C4-2B (cell line): ENCODE data around the gene SPATA7.

ENCODE experiments used
- CTCF ChIP-seq: fragments of 450-650 bp; conservative IDR thresholded peaks from 2 replicates; pipeline ENCODE4 v1.5.1; 2017; ENCODE audit warnings: mild to moderate bottlenecking
- ZFX ChIP-seq: fragments of 450-650 bp; IDR thresholded peaks from 2 replicates; pipeline ENCODE4 v1.6.1; 2017

- TF ChIP-seq CTCF (no peak), ZFX (no peak)
Measured at GRCh38 chr14:88476825-88477224, 91.4 kb downstream of the SPATA7 start.
